ENCODE results near the gene PFKL. TPM values are rescaled to one million over a fixed set of nuclear protein-coding genes. Genes with fewer than 3 reads are reported as not detected.

Gene PFKL
- total and polyA plus RNA-seq, 2 of the 8 experiments (the other 6 are each of a cell fraction or from before 2014, with no cell fraction given), result 80.2 to 82.3 TPM

- H3K23ac ChIP-seq (ENCODE audit: insufficient read length), result no peak overlapping the region
- no peak overlapping the region for H2BK12ac ChIP-seq (ENCODE audit: low read depth, low read length)
- 93% methylated on average over 20 of the region's 22 CpGs; no CpG with 5 or more reads in 1 of the 2 experiments for WGBS, 2 experiments (ENCODE audit: extremely low coverage in 1 of 2, insufficient coverage in 1 of 2, insufficient read length in 1 of 2, insufficient replicate concordance in 2 of 2, low coverage in 1 of 2, low lambda C conversion rate in 2 of 2, missing lambda C conversion rate in 1 of 2)
- H4K8ac ChIP-seq (ENCODE audit: extremely low read depth, insufficient read depth, low read length), result no peak overlapping the region
- FAIRE-seq, result no peak
- H2AFZ ChIP-seq (ENCODE audit: low read length), result no peak overlapping the region
- H4K20me1 ChIP-seq (replicated peaks in 1 of 2; ENCODE audit: control insufficient read depth in 1 of 2, insufficient read depth in 2 of 2, low read length in 2 of 2), result peaks cover 0 to 11% of the 10 kb centered on the region in 2 experiments
- TF ChIP-seq SIN3A (conservative IDR thresholded peaks at IDR 0.05 in 1 of 2, IDR thresholded peaks at IDR 0.05 in 1 of 2; ENCODE audit: low read depth in 1 of 2, low read length in 2 of 2), result no peak
- TF ChIP-seq E2F6 (IDR thresholded peaks at IDR 0.05), result no peak
- no peak for TF ChIP-seq BACH1 (IDR thresholded peaks at IDR 0.05; ENCODE audit: low read length)
- no peak for TF ChIP-seq EP300 (IDR thresholded peaks at IDR 0.05; ENCODE audit: borderline replicate concordance in 1 of 2, low read depth in 2 of 2, low read length in 2 of 2)
- TF ChIP-seq GABPA (IDR thresholded peaks at IDR 0.05; ENCODE audit: borderline replicate concordance, insufficient read depth, low read length), result no peak
- H4K91ac ChIP-seq (replicated peaks; ENCODE audit: insufficient read length, low read length), result no peak overlapping the region
- no peaks in the 10 kb centered on the region; the same call in 1 of the 2 replicates for H3K79me1 ChIP-seq (ENCODE audit: low read depth, low read length)
- H3K27ac ChIP-seq (ENCODE audit: low read depth, low read length), result no peak overlapping the region
- H3K4me2 ChIP-seq (ENCODE audit: insufficient read depth in 1 of 2, low read depth in 2 of 2, low read length in 2 of 2), result no peak overlapping the region
- no peak for DNase-seq (ENCODE audit: low read depth in 1 of 2, low spot score in 2 of 2)
- H3K4me1 ChIP-seq (replicated peaks in 1 of 4; ENCODE audit: control insufficient read depth in 3 of 4, insufficient read depth in 4 of 4, low read length in 3 of 4), result no peaks in the 10 kb centered on the region
- no peak overlapping the region for H3K4me3 ChIP-seq (ENCODE audit: extremely low read depth in 1 of 4, insufficient read depth in 2 of 4, low read depth in 3 of 4, low read length in 4 of 4)
- no peaks in the 10 kb centered on the region for H3K79me2 ChIP-seq (ENCODE audit: control insufficient read depth in 1 of 2, insufficient read depth in 2 of 2, low read length in 2 of 2)
- H3K27me3 ChIP-seq (replicated peaks in 1 of 4; ENCODE audit: control insufficient read depth in 3 of 4, extremely low read depth in 1 of 4, insufficient read depth in 3 of 4, low read length in 3 of 4), result no peaks in the 10 kb centered on the region
- H2AK5ac ChIP-seq (ENCODE audit: low read depth, low read length), result no peak overlapping the region
- H2BK20ac ChIP-seq (ENCODE audit: low read length), result no peak overlapping the region
- H3K36me3 ChIP-seq (ENCODE audit: control insufficient read depth in 2 of 4, insufficient read depth in 4 of 4, low read length in 3 of 4), result peaks cover 0 to 23% (median 11%) of the 10 kb centered on the region in 4 experiments; a peak in 5 of 8 replicates
- no peak overlapping the region for H2BK15ac ChIP-seq (ENCODE audit: low read length)
- H4K5ac ChIP-seq (ENCODE audit: insufficient read length, low read depth, low read length), result no peak overlapping the region
- no peak overlapping the region for H3K9ac ChIP-seq (replicated peaks in 1 of 4; ENCODE audit: extremely low read depth in 1 of 4, low read depth in 3 of 4, low read length in 3 of 4)
- no peak overlapping the region for H3K14ac ChIP-seq (ENCODE audit: insufficient read length)
- H2BK5ac ChIP-seq (ENCODE audit: low read depth, low read length), result no peak overlapping the region; the same call in 1 of the 2 replicates
- ChIA-PET CTCF (ENCODE audit: partially characterized antibody) (interaction anchor here (1.0 kb wide), 1 partner anchor 16 kb away, joined by 3 read pairs; no protein-coding TSS in a partner anchor), POLR2A (ENCODE audit: partially characterized antibody) (no interaction called here)
- no peaks in the 10 kb centered on the region for H3K9me3 ChIP-seq (ENCODE audit: insufficient read depth in 2 of 2, low read depth in 1 of 2, low read length in 1 of 2)
- H3K23me2 ChIP-seq (ENCODE audit: low read depth, low read length), result no peaks in the 10 kb centered on the region
- H3K18ac ChIP-seq (ENCODE audit: extremely low read depth, low read length), result no peak overlapping the region
- no peak overlapping the region for H2BK120ac ChIP-seq (replicated peaks; ENCODE audit: low read depth, low read length)
- H3K56ac ChIP-seq (replicated peaks; ENCODE audit: insufficient read length, low read depth, low read length), result no peak overlapping the region
- no peak overlapping the region for H3K4ac ChIP-seq (replicated peaks; ENCODE audit: insufficient read length, low read depth, low read length)
These were observed 12.2 kb downstream of the PFKL start for GRCh38 chr21:44312089-44312488.

All from H1 (cell line).